Ramos (cell line): Measurements from ENCODE around the gene PATJ.

ENCODE experiments used
- in situ Hi-C: fragments of 300-500 bp; cut with MboI; formaldehyde crosslinking; loops from one replicate; pipeline ENCODE4 v1.14.3; 2022; ENCODE audit warnings: low sequenced_read_pairs; ENCODE audit not compliant: unreplicated experiment

PATJ gene

DNA sequence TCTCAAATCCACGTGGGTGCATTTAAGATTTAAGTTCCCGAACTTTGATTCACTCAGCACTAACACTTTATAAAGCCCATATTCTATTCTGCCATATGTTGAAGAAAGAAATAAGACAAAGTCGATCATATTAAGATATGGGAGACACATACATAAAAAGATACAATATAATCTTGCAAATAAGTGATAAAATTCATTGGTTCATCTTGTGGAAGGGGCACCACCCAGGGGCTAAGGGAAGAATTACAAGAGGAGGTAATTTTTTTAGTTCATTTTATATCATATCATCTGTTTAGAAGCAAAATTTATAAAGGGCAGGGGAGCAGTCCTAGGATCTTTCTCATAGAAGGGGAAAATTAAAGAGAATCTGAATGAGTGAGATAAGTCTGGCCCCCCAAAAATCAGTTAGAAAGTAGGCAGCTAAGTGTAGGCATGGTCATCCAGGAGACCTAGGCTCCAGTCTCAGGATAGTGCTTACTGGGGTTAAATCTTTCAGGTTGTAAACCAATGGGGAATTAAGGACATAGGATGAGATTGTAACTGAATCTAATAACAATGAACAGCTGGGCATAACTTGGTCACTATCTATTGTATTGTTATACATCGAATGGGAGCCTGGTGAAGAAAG lies 328.2 kb downstream of the PATJ start:
- in situ Hi-C loops, result no loop called here

GRCh38 chr1:62071695-62072094 lies 329.4 kb downstream of the PATJ start:
- in situ Hi-C loops, result no loop called here

GRCh38 chr1:62076286-62076685 lies 334.0 kb downstream of the PATJ start:
- in situ Hi-C loops, result no loop called here

DNA sequence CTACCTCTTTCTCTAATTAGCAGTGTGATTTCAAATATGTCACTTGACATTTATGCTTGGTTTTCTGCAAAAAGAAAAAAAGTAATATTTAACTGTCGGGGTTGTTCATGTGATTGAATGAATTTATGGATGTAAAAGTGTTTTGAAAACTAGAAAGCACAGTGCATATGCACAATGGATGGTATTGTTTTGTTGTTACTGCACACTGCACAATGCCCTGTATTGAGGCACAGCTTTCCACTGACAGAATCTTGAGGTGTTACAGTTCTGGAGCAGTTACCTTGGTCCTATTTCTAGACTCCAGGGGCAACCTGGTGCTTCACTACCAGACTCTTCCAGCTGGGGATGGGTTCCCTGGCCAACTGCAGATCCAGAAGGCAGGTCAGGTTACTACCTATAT lies 335.5 kb downstream of the PATJ start:
- in situ Hi-C loops, result no loop called here

DNA sequence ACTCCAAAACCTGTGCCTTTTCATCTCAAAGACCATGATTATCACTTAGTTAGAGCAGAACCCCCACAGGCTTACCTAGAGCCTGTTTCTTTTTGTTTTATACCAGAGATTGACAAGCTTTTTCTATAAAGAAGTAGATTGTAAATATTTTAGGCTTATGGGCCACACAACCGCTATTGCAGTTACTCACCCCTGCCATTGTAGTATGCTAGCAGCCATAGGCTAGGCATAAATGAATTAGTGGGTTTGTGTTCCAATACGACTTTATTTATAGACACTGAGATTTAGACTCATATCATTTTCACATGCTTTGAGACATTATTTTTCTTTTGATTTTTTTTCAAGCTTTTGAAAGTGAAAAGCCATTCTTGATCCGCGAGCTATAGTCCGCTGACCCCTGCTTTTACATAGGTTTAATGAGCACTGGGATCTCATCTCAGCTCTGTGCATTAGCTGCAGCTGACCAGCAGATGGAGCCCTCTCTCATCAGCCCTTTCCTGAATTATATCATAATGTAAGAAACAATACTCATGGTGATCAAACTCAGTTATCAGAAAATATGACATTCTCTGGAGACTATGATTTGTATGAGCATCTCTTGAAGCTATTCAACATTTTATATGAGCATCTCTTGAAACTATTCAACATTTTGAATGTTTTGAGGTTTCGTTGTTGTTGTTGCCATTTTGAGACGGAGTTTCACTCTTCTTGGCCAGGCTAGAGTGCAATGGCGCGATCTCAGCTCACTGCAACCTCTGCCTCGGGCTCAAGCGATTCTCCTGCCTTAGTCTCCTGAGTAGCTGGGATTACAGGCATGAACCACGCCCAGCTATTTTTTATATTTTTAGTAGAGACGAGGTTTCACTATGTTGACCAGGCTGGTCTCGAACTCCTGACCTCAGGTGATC lies 340.4 kb downstream of the PATJ start:
- in situ Hi-C loops, result no loop called here

- in situ Hi-C loops, result no loop called here
Measured at GRCh38 chr1:62084310-62084890, 342.1 kb downstream of the PATJ start.

- in situ Hi-C loops, result no loop called here
Measured at GRCh38 chr1:62088439-62088838, 346.2 kb downstream of the PATJ start.

DNA sequence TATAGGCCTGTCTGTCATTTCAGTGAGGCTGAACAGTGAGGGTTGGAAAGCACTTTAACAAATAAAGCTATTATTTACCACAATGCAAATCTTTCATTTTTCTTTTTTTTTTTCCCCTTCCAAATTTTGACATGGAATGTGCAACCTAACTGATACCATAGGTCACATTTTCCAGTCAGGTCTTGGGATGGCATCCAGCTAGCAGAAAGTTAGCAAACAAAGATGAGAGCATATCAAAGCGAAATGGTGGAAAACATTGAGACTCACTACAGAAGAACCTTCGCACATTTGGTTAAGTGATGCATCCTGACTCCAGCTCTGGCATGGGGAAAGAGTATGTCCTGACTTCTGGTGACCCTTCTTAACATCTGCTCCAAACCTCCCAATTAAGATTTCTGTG lies 347.3 kb downstream of the PATJ start:
- in situ Hi-C loops, result no loop called here

DNA sequence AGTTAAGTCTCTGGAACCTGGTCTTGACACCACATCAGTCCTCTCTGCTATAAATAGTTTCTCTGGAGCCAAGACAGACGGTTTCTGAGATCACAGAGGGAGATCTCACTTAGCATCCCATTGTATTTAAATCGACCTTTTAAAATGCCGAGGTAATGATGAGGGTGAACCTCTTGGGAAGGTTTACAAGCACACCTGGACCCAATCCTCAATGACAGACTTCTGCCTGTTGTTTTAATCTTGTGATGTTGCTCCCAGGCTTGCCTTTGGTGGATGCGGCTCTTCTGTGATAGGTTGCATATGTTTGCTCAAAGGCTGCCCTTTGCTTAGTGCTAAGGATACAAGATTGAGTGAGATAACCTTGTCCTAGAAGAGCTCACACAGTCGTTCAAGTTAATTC lies 347.7 kb downstream of the PATJ start:
- in situ Hi-C loops, result no loop called here

DNA sequence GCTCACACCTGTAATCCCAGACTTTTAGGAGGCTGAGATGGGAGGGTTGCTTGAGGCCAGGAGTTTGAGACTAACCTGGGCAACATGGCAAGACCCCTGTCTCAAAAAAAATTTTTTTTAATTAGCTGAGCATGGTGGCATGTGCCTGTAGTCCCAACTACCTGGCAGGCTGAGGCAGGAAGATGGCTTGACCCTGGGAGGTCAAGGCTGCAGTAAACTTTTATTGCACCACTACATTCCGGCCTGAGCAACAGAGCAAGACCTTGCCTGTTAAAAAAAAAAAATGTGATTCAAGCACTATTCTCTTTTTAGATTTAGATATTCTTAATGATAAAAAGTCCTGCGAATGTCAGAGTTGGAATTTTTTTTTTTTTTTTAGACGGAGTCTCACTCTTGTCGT lies 349.8 kb downstream of the PATJ start:
- in situ Hi-C loops, result no loop called here

DNA sequence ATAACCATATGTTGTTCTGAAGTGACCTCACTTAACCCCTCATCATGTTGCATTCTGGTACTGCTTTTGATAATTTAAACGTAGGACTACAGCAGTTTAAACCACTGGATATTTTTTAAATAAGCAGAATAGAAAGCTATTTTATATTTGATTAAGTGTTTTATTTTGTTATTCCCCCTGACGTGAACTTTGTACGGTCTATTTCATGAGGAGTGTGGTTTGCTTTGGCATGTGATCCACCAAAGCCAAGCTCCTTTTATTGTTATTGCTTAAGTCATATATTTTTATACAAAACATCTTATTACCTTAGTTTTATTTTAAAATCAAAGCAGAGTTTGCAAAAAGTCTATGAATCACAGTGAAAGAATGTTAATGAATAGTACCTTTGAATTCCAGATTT lies 351.0 kb downstream of the PATJ start:
- in situ Hi-C loops, result no loop called here

GRCh38 chr1:62097464-62097863 lies 355.2 kb downstream of the PATJ start:
- in situ Hi-C loops, result no loop called here

DNA sequence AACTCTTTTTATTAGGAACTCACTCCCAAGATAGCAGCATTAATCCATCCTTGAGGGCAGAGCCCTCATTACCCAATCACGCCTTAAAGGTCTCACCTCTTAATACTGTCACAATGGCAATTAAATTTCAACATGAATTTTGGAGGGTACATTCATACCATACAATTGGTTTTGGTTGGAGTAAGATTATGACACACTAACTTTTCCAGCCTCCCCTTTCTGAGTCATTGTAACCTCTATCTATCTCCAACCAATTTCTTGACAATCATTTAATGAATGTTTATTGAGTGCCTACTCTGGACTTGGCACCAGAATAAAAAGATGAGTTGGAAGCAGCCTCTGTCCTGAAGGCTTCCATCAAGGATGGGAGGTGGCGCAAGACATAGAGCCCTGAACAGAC lies 358.2 kb downstream of the PATJ start:
- in situ Hi-C loops, result no loop called here

- in situ Hi-C loops, result no loop called here
Measured at GRCh38 chr1:62103846-62104245, 361.6 kb downstream of the PATJ start.

- in situ Hi-C loops, result no loop called here
Measured at GRCh38 chr1:62107923-62108322, 365.6 kb downstream of the PATJ start.

- in situ Hi-C loops, result no loop called here
Measured at GRCh38 chr1:62109124-62109523, 366.8 kb downstream of the PATJ start.

DNA sequence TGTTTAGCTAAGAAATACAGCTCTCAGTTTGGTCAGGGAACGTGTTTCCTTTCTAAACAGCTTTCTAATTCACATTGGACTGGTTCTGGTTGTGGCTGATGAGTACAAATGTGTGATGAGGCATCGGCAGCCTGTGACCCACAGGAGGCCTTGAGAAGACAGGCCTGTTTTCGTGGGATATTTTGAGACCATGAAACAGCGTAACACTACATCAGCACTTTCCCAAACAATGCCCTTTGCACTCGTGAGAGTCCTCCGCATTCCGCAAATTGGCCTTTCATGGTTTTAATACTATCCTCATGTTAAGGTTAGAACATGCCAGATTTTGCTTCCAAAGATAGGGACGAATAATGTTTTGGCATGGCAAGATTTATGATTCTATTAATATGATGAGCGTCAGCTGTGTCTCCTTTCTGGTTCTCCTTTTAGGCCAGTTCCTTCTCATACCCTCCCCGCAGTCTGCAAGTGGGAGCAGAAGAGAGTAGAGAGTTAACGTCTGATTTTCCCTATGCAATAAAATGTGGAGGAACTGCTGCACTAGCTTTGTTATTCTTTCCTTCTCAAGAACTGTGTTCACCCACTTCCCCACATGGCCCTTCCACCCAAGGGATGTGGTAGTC lies 368.0 kb downstream of the PATJ start:
- in situ Hi-C loops, result no loop called here

GRCh38 chr1:62111084-62111483 lies 368.8 kb downstream of the PATJ start:
- in situ Hi-C loops, result no loop called here

DNA sequence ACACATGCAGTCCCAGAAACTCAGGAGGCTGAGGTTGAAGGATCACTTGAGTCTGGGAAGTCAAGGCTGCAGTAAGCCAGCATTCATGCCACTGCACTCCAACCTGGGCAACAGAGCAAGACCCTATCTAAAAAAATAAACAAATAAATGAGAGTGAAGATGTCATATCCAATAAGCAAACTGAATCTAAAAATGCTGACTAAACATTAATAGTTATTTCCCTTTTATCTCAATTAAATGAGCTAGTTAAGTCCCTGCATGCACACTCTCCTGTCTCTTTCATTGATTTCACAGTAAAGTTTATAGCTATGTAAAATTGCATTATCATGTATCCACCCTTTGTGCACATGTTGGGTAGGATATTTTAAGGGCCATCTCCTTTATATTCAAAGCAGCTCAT lies 371.2 kb downstream of the PATJ start:
- in situ Hi-C loops, result no loop called here

GRCh38 chr1:62117018-62117750 lies 374.9 kb downstream of the PATJ start:
- in situ Hi-C loops, result no loop called here
